ENCODE data around the gene RBMS3. TPM values are rescaled to one million over a fixed set of nuclear protein-coding genes. Genes with fewer than 3 reads are reported as not detected.

Gene RBMS3
- total and polyA plus RNA-seq, 2 of the 13 experiments (the other 11 are each of a cell fraction or from before 2014, with no cell fraction given), result not detected

- ChIA-PET POLR2A (no interaction called here), CTCF (ENCODE audit: low intra/inter-chr PET ratio, low total read pairs) (no interaction called here)
- H3K27me3 ChIP-seq (ENCODE audit: control insufficient read depth in 1 of 2, insufficient read depth in 2 of 2, low read length in 2 of 2), result no peaks in the 10 kb centered on the region
- DNase-seq (ENCODE audit: low spot score), result no peak
- no TSS peak for BruUV-seq (replicated peaks)
- no peak overlapping the region for H3K4me2 ChIP-seq (ENCODE audit: low read depth, low read length)
- ATAC-seq, result no peak
- intact Hi-C loops (cut with micrococcal nuclease; ENCODE audit: unreplicated experiment) (no loop called here), in situ Hi-C loops (cut with HindIII; ENCODE audit: extremely low pct_ligation_motif_present, low pct_unique_long_range_greater_than_20kb) (no loop called here)
- no peaks in the 10 kb centered on the region for H4K20me1 ChIP-seq (ENCODE audit: insufficient read depth, low read length)
- H3K36me3 ChIP-seq (replicated peaks in 1 of 2; ENCODE audit: control insufficient read depth in 1 of 2, insufficient read depth in 2 of 2, low read length in 2 of 2), result no peaks in the 10 kb centered on the region
- no peaks in the 10 kb centered on the region for H3K4me1 ChIP-seq (ENCODE audit: insufficient read depth, low read length)
- no peak for FAIRE-seq
- H3K79me2 ChIP-seq (ENCODE audit: insufficient read depth, low read length), result no peaks in the 10 kb centered on the region
- no peak overlapping the region for H3K4me3 ChIP-seq (replicated peaks in 1 of 3; ENCODE audit: insufficient read depth in 1 of 3, low read depth in 2 of 3, low read length in 3 of 3)
- H2AFZ ChIP-seq (ENCODE audit: low read length), result no peak overlapping the region
- H3K9me3 ChIP-seq (ENCODE audit: low read length), result no peaks in the 10 kb centered on the region
- H3K27ac ChIP-seq (ENCODE audit: extremely low read length, insufficient read depth, low read length), result no peak overlapping the region
- 14% methylated on average over 5 of the region's 5 CpGs for WGBS (ENCODE audit: low lambda C conversion rate)
- no peak overlapping the region for H3K9ac ChIP-seq (ENCODE audit: insufficient read depth, low read depth, low read length)
- no peak for TF ChIP-seq HDAC1 (CRISPR knock-in tag; IDR thresholded peaks at IDR 0.05)
- no peak for TF ChIP-seq ZNF749 (CRISPR knock-in tag; IDR thresholded peaks at IDR 0.05; ENCODE audit: borderline replicate concordance)
- TF ChIP-seq IKZF4 (CRISPR knock-in tag; IDR thresholded peaks at IDR 0.05; ENCODE audit: borderline replicate concordance, low read depth, not compliant biosample characterization), result no peak
- no peak for TF ChIP-seq DNMT3B (CRISPR knock-in tag; conservative IDR thresholded peaks at IDR 0.05)
- TF ChIP-seq ZFYVE20 (CRISPR knock-in tag; IDR thresholded peaks at IDR 0.05; ENCODE audit: borderline replicate concordance, low read depth), result no peak
- TF ChIP-seq, protein P1, sequence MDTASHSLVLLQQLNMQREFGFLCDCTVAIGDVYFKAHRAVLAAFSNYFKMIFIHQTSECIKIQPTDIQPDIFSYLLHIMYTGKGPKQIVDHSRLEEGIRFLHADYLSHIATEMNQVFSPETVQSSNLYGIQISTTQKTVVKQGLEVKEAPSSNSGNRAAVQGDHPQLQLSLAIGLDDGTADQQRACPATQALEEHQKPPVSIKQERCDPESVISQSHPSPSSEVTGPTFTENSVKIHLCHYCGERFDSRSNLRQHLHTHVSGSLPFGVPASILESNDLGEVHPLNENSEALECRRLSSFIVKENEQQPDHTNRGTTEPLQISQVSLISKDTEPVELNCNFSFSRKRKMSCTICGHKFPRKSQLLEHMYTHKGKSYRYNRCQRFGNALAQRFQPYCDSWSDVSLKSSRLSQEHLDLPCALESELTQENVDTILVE (CRISPR knock-in tag; IDR thresholded peaks at IDR 0.05), result no peak
- TF ChIP-seq PHF20 (CRISPR knock-in tag; IDR thresholded peaks at IDR 0.05), result no peak
- TF ChIP-seq GZF1 (CRISPR knock-in tag; IDR thresholded peaks at IDR 0.05), result no peak
- TF ChIP-seq CREB1 (IDR thresholded peaks at IDR 0.05), result no peak
- no peak for TF ChIP-seq CREB1 (CRISPR knock-in tag; IDR thresholded peaks at IDR 0.05)
- TF ChIP-seq CEBPB (IDR thresholded peaks at IDR 0.05; ENCODE audit: borderline replicate concordance, low read depth, low read length), result no peak
- TF ChIP-seq HNF4G (IDR thresholded peaks at IDR 0.05; ENCODE audit: borderline replicate concordance, low read depth, low read length), result no peak
- TF ChIP-seq HNF4G (CRISPR knock-in tag; IDR thresholded peaks at IDR 0.05; ENCODE audit: borderline replicate concordance, low read depth), result no peak
- no peak for TF ChIP-seq ZHX1 (CRISPR knock-in tag; IDR thresholded peaks at IDR 0.05; ENCODE audit: low read depth)
- no peak for TF ChIP-seq NFAT5 (CRISPR knock-in tag; IDR thresholded peaks at IDR 0.05)
- no peak for TF ChIP-seq CCAR2 (optimal IDR thresholded peaks at IDR 0.05; ENCODE audit: low read depth, low read length)
Measured at GRCh38 chr3:29976871-29977270, 696.0 kb downstream of the RBMS3 start.
